T-cell (primary cell): ENCODE measurements around the gene OR7C2. TPM values are rescaled to one million over a fixed set of nuclear protein-coding genes. Genes with fewer than 3 reads are reported as not detected.

ENCODE experiments used
- total RNA-seq, 35 experiments: library from RNA in 6 of 35; stranded (reverse) in 6 of 35; fragments of 120-200 nt in 1 of 35; gene quantifications; one replicate each; pipeline versions ENCODE4 v1.2.1 to v1.2.4 and lab custom pipeline; 2013 to 2026

Gene OR7C2
- total RNA-seq, 5 donors from 2014 or later (not counting 1 experiment from before 2014, with no cell fraction given) = not detected

Other genes starting within 250 kb of the OR7C2 start
- gene ADGRE2, start 162.9 kb upstream of the OR7C2 start, total RNA-seq = 1 to 10 TPM in 2 of 5 donors, under 1 TPM in 3; 0.62 to 5.4 (median 0.82) TPM
- gene OR7A5, start 106.3 kb upstream of the OR7C2 start, total RNA-seq = not detected
- gene OR7C1, start 106.3 kb upstream of the OR7C2 start, total RNA-seq = not detected
- gene OR7A10, start 92.6 kb upstream of the OR7C2 start, total RNA-seq = not detected
- gene OR7A17, start 55.4 kb upstream of the OR7C2 start, total RNA-seq = not detected
- not detected for gene SLC1A6, start 38.4 kb downstream of the OR7C2 start, total RNA-seq
- not detected for gene CASP14, start 108.0 kb downstream of the OR7C2 start, total RNA-seq
- gene OR1I1, start 140.7 kb downstream of the OR7C2 start, total RNA-seq = not detected
- gene SYDE1, start 165.9 kb downstream of the OR7C2 start, total RNA-seq = under 1 TPM; 0.18 to 0.58 (median 0.26) TPM